GM18861 (cell line): Measurements from ENCODE around the gene ASF1B.
"Not testable (repeated sequence)": the region's sequence is repeated elsewhere in the genome, so short reads cannot be mapped to it uniquely, and the experiment has no call there.

ENCODE experiments used
- ATAC-seq: cut with Tn5 transposase; IDR thresholded peaks from one replicate; pipeline ENCODE4 v1.9.1; 2021; ENCODE audit not compliant: unreplicated experiment

ASF1B gene

GRCh38 chr19:14136509-14137281, at the start of gene ASF1B:
TSS of gene ASF1B (minus strand) at chr19:14136589. CDS start at chr19:14136456, 133 bp downstream.
- peak; percentile 75 for ATAC-seq

- ATAC-seq: not testable (repeated sequence)
These were observed 49.3 kb upstream of the ASF1B start for GRCh38 chr19:14185691-14186090.

- ATAC-seq: no peak
These were observed 48.8 kb upstream of the ASF1B start for GRCh38 chr19:14185158-14185557.

DNA sequence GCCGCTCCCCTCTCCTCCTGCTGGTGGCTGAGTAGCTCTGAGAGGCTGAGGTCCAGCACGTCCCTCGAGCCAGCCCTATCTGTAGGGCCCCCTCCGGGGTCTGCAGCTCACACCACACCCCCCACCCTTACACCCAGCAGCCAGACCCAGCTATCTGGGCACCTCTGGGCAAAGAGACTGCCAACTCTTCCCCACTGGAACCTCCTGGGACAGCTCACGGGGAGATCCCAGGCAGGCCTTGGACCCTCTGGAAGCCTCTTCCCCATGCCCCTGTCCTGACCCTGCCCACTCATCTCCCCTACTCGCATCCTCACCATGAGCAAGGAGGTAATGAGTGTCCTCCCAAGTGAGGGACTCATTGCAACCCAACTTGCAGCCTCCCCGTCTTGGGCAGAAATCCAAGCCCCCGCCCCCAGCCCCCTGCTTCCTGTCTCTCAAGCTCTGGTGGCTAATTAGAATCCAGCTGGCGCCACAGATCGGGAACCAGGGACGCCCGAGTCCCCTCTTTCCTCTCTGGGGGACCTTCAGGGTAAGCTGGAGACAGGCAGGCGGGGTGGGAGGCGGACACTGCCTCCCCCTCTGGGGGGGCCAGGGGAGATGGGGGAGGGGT, 47.5 kb upstream of the ASF1B start:
- ATAC-seq: no peak

- no peak for ATAC-seq
These were observed 46.1 kb upstream of the ASF1B start for GRCh38 chr19:14182476-14182875.

DNA sequence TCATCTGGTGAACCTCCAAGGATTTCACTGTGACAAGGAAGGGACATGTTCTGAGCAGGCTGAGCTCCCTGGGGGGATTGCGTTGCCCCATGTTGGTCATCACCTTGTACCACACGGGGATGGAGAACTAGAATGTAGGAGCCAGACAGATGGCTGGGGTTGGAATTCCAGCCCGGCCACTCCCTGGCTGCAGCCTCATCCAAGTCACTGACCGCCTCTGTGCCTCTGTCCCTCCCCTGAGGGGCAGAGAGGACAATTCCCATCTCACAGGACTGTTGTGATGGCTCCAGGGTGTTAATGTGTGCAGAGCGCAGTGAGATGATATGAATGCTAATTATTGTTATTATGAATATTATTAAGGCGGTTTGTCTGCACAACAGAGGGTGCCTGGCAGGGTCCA, 45.5 kb upstream of the ASF1B start:
- no peak for ATAC-seq

DNA sequence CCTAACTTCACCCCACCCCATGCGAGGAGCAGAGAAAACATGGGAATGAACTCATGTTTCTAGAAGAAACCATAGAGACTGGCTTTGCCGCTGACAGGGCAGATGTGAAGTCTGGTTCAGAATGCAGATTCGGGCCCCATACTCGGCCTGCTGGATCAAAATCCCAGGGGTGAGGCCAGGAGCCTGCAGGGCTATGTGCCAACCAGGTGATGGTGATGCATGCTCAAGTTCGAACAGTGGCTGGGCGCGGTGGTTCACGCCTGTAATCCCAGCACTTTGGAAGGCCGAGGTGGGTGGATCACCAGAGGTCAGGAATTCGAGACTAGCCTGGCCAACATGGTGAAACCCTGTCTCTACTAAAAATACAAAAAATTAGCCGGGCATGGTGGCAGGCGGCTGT, 44.8 kb upstream of the ASF1B start:
- not testable (repeated sequence) for ATAC-seq

DNA sequence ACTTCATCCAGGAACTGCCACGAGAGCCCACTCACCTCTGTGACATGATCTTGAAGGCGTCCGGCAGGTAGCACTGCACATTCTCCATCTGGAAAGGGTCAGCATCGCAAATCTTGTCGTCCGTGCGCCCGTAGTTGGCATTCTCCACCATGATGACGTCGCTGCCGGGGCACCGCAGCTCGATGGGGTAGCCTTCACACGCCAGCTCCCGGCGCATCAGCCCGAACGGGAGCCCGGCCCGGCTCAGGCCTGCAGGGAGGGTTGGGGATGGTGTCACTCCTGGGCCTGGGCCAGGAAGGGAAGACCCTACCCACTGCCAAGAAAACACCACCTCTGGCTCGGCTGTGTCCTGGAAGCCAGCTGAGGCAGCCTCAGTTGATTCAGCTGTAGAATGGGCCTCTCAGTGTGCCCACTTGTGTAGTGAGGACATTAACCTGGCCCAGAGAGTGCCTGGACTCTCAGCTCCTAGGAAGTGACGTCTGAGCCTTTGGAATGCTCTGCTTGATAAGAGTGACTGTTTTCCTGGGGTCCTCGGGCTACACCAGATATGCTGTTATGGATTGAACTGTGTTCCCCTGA, 41.2 kb upstream of the ASF1B start:
- no peak for ATAC-seq

DNA sequence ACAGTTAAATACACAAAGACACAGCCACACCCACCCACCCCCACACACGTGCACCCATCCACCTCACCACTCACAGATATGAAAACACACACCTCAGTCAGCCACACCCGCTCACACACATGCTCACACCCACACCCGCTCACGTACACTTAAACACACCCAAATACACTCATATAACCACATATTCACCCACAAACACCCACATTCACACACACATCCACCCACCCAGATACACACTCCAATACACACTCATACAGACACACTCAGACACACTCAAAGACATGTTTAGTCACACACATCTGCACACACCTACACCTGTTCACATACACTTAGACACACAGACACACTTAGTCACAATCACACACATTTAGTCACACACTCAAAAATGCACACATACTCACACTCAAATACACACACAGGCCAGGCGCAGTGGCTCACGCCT, 39.0 kb upstream of the ASF1B start:
- no peak for ATAC-seq

- ATAC-seq: no peak
These were observed 38.5 kb upstream of the ASF1B start for GRCh38 chr19:14174883-14175282.

DNA sequence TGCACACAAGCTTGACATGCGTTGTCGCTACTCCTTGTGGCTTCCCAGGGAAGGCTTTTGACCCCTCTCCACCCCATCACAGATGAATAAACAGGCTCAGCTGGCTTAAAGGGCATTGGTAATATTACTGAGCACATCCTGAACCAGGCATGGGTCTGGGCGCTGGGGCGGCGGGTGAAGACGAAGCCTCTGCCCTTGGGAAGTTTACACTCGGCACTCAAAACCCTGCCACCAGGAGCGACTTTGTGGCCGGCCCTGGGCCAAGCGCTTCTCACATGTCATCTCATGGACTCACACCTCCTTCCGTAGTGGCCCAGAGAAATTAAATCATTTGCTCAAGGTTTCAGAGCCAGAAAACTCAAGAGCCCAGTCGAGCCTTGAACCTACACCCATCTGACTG, 32.6 kb upstream of the ASF1B start:
- ATAC-seq: no peak

DNA sequence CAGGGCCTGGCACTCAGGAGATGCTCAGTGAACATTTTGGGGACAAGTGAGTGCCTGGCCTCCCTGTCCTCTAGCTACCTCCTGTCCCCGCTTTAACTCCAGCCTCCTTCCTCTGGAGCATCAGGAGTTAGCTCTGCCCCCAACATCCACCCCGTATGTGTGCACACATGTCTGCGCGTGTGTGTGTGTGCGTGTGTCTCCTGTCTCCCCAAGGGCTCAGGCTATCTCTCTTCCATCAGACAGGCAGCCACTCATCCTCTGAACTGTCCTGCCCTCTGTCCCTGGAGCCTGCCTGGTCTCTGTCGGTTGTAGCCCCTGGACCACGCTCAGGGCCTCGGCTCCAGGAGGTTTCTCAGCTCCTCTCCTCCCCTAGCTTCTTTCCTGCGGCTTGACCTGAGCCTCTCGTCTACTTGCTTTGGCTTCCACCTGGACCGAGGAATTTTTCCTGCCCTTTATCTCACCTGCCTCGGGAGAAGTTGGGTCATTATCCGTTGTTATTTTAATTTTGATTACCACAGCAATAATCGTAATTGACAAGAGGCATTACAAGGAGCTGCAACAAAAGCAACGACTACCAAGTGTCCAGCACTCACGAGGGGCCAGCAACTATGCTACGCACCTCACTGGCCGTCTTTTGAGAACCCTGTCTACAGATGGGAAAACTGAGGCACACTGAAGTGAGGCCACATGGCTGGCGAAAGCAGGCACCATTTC, 32.0 kb upstream of the ASF1B start:
- ATAC-seq: no peak

DNA sequence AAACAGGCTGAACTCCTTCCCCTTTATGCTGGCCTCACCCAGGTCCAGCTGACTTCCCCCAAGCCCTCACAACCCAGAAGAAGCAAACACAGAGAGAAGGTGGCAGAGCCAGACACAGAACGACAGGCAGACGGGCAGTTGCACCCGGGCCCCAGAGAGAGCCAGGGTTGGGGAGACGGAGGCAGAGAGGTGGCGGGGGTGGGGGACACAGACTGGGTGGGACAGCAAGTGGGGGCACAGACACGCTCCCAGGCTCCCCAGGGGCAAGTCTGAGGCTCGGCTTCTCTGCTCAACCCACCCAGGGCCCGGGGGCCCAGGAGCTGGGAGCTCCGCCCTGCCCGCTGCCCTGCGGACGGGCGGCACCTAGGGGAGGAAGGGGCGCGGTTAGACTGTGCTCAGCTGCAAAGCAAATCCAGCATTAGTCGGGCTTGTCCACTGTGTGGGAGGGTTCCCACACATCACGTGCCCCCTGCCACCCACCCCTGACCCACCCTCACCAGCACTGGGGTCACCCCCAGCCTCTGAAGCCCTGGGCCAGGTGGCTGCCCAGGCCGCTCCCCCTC, 31.3 kb upstream of the ASF1B start:
- ATAC-seq: no peak

DNA sequence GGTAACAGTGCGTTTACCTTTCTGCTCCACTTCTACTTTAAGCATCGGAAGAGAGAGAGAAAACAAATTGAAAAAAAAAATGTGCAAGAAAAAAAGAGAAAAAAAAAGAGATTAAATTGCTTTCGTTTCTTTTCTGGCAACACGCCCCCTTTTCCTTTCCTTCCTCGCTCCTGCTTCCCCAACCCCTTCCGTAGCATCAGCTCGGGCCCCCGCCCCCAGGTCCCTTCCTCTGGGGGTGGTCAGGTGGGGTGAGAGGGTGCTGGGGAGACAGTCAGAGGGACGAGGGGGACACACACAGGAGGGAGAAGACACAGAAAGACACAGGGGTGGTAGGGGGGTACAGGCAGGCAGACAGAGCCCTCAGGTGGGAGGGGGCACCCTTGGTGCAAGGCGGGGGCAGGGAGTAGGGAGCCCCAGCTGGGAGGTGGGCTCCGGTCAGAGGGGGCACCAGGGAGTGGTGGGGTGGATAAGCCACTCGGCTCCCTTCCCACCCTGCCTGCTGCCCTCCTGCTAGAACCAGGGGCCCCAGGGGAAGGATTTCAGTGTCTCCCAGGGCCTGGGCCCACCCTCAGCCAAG, 30.7 kb upstream of the ASF1B start:
- no peak for ATAC-seq

DNA sequence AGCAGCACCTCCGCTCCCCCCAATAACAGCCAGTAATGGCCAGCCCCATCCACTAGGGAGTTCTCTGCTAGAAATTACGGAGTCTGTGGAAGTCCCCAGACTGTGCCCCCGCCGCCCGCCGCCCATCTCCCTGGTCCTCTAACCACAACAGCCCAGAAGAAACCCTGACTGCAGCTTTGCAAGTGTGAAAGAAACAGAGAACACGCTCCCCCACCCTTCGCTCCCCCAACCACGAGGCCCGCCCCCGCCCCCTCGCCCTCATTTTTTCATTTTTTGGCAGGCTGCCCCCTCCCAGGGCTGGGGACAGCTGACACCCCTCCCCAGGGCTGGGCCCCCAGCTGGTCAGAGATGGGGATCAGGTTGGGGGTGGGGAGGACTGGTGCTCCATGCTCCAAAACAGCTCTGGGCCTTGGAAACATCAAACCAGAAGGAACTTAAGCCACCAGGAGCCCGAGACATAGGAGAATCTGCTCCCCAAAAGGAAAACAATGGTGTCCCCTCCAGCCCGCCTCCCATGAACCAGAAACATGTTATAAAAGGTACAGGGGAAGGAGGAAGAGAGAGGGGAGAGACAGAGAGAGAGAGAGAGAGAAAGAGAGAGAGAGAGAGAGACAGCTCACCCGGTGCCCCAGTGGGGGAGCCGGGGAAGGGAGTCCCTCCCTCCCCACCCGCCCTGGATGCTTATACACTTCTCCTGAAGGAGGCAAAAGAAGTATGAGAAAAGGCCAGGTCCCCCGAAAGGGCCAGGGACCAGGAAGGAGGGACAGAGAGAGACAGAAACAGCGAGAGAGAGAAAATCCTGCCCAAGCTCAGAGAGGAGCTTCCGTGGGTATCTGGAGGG, 29.8 kb upstream of the ASF1B start:
- ATAC-seq: no peak

DNA sequence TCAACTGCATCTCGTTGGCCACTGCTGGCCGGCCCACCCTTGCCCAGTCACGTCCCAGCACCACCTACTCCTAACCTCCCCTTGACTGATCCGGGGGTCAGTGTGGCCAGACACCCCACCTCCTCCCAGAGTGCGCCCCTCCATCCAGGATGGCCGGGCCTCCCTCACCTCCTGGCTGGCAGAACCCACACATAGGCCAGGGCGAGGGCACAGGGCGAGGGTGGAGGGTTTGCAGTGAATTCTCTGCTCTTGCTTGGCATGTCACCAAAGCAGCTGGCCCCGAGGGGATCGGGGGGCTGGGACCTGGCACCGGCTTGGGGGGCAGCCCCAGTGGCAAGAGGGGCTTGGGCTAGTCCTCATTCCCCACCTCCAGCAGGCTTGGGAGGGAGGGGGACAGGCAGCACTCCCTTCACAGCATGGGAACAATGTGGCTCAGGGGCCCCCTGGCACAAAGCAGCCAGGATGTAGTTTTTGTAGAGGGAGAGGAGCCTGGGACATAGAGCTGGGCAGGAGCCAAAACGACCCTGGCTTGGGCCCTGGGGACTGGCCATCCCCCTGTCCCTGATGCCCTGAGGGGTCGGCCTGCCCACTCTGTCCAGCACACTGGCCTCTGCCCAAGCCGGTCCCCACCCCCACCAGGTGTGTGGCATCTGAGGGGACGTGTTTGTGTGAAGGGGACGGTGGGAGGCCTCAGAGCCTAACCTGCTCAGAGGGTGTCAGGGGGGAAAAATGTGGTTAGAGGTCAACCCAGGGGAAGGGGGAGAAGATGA, 28.5 kb upstream of the ASF1B start:
- no peak for ATAC-seq

GRCh38 chr19:14164082-14164481, 27.7 kb upstream of the ASF1B start:
- ATAC-seq: no peak

DNA sequence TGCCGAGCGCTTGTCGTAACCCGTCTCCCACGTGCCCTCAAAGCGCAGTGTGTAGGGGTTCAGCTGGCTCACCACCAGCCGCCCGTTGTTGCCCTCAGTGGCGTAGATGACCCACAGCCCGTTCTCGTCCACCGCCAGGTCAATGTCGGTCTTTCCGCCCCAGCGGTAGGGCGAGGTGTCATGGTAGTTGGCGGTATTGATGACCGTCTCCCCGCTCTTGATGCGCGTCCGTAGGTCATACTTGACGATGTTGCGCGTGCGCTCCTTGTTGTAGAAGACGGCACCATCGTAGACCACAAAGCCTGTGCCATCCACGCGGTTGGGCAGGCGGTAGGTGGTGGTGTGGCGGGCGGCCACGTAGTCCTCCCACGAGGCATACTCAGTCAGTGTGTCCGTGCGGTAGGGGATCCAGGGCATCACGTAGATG, 26.5 kb upstream of the ASF1B start:
- no peak for ATAC-seq

GRCh38 chr19:14161305-14161704, 24.9 kb upstream of the ASF1B start:
- no peak for ATAC-seq
